Articular chondrocyte of knee joint (primary cell): ENCODE results near the gene SCAMP3. TPM values are rescaled to one million over a fixed set of nuclear protein-coding genes. Genes with fewer than 3 reads are reported as not detected.

Experiments
- total RNA-seq: library from RNA; depleted of rRNA; stranded (reverse); fragments of >200 nt; gene quantifications from 2 replicates; pipeline ENCODE4 v1.2.3, GENCODE V29; 2012

Gene SCAMP3
- total RNA-seq: 33.8 and 43.6 TPM in 2 replicates

DNA sequence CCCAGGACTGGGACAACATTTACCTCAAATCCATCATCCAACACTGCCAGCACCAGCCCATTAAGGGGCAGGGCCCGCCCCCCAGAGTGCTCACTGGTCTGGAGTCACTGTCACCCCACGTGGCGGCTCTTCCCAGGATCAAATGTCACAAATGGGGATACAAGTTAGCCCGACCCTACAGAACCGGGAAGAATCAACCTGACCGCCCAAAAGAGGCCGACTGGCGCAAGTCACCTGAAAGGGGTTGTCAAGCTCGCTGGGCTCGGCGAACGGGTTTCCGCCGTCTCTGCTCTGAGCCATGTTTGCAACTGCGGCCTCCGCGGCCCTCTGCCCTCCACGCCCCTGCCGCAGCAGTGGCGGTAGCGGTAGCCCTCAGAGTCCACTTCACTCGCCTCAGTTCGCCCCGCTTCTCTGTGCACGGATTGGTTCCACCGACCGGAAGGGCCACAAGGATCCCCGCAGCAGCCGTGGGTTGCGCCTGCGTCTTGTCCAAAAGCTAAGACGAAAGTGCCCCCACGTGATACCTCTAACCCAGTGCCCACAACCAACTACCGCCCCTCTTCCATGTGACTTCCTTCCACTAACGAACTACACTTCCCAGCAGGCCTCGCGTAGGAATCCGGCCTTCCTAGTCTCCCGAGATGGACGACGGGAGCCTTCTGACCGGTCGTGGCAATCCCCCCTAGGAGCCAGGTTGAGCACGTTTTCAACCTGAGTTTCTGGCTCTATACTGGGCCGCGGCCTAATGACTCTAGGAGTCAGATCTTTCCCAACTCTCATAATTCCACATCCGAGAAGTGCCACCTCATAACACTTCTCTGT is at the start of gene SCAMP3:
Gene SCAMP3 (minus strand): TSS at position 509 of the 822 bp plus-strand sequence. CDS start 209 bp downstream, at position 300.

DNA sequence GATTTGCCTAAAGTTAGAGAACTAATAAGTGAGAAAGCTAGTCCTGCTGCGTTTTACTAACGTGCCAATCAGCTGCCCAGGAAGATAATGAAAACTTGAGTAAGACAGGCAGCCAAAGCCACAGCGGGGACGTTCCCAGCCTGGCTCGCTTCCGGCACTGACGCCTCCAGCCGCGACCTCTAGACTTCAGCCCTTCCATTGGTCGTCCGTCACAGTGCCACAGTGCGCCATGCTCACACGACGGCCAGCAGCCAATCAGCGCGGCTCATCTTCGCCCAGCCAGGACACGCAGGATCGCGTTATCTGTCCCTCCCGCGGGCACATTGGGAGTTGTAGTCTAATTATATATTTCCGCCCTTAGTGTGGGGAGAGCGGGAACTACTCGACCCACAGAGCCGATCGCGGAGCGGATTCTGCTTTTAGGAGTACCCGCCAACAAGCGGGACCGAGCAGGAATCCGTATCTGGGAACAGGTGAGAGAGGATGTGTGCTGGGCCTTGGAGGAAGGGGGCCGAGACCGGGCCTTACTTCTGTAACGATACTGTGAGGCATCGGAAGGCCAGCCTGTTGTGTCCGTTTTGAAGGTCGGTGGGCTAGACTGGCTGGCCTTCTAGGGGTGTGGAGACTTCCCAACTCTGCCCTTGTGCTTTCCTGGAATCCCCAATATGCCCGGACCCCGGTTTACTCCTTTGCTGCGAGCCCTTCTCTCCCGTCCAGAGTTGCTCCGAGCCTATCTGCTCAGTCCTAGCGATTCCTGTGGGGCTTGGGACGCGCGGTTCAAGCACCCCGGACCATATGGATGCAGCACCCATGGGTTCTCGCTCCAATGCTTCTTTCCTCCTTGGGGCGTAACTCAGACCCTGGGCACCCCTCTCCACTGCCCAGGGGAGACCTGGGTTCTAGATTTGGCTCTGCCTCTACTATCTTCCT is 46.6 kb upstream of the SCAMP3 start, which contains the start of gene FDPS:
Gene FDPS (plus strand): TSS at position 374 of the 930 bp plus-strand sequence. CDS start 924 bp downstream, outside the sequence.

DNA sequence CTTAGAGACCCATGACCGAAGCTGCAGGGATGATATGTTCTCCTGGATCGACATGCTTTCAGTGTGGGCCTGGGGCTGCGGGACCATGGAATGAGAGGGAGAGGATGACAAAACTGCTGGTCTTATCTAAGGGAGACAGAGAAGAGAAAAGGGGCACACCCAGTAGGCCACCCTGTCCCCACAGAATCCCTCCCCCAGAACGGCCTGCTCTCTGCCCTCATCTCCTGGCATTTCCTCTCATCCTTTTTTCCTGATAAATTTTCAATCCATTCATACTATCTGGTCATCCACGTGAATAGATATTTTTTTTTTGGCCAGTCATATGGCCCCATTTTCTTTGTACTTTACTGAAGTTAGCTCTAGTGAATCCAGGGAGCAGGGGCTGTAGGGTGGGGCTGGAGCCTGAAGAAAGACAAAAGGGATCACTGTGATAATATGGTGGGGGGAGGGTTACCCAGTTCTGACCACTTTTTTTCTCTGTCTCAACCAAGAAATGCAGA is 39.2 kb upstream of the SCAMP3 start, which contains the start of gene PKLR:
Gene PKLR (minus strand): TSS at position 97 of the 500 bp plus-strand sequence. CDS start 43 bp downstream, at position 54.

DNA sequence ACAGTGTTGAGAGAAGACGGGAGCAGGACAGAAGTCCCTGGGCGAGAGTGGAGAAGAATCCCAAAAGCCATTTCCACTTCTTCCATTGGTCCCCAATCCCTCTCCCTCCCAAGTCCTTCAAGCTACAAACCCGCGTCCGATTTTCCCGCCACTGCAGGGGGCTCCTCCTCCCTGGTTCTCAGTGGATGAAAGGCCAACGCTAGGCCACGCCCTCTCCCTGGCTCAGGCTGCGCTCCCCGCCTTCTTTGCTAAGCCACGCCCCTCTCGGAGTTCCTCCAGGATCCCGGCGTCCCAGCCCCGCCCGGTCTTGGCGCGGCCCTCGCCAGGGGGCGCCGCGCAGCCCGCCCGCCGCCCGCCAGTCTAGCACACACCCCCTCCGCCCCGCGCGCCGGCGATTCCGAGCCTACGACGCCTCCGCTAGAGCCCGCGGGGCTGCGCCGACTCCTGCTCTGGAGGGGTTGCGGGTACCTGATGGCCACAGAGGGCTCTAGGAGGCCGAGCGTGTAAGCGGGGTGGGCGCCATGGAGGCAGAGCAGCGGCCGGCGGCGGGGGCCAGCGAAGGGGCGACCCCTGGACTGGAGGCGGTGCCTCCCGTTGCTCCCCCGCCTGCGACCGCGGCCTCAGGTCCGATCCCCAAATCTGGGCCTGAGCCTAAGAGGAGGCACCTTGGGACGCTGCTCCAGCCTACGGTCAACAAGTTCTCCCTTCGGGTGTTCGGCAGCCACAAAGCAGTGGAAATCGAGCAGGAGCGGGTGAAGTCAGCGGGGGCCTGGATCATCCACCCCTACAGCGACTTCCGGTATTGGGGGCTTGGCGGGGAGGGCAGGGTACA is 15.1 kb upstream of the SCAMP3 start, which contains the start of gene HCN3:
Gene HCN3 (plus strand): TSS at position 394 of the 832 bp plus-strand sequence. CDS start 128 bp downstream, at position 522.

DNA sequence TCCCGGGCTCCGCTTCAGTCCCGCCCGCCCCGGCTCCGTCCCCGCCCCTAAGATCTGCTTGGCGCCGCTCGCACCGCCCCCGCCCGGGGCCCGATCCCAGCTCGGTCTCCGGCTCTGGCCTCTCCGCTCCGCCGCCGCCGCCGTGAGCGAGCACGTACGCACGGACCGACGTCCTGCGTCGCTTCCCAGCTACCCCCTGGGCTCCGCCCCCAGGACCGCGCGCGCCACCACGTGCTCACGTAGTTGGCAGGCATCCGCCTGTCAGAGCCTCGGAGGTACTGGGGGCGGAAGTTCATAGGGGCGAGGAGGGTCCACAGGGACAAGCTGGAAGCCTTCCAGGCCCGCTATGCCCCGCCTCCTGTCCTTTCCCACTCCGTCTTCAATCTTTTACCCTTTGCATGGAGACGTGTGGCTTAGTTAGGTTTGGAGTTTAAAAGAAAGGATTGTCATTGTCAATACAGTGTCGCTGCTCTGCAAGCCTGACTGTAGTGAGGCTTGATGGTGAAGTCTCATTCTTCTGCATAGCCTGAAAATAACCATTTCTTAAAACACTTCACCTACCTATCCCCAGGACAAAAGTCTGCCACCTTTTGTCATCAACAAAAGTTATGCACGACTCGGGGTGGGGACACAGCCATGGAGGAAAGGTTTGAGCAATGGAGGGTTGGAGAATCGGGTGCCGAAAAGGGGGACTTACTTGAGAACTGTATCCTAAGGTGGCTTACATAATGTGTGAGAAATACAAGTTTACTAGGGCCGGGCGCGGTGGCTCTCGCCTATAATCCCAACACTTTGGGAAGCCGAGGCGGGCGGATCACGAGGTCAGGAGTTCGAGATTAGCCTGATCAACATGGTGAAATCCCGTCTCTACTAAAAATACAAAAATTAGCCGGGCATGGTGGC is 11.4 kb upstream of the SCAMP3 start, which contains the start of gene CLK2:
Gene CLK2 (minus strand): TSS at position 162 of the 903 bp plus-strand sequence. CDS start 2,527 bp downstream, outside the sequence.

DNA sequence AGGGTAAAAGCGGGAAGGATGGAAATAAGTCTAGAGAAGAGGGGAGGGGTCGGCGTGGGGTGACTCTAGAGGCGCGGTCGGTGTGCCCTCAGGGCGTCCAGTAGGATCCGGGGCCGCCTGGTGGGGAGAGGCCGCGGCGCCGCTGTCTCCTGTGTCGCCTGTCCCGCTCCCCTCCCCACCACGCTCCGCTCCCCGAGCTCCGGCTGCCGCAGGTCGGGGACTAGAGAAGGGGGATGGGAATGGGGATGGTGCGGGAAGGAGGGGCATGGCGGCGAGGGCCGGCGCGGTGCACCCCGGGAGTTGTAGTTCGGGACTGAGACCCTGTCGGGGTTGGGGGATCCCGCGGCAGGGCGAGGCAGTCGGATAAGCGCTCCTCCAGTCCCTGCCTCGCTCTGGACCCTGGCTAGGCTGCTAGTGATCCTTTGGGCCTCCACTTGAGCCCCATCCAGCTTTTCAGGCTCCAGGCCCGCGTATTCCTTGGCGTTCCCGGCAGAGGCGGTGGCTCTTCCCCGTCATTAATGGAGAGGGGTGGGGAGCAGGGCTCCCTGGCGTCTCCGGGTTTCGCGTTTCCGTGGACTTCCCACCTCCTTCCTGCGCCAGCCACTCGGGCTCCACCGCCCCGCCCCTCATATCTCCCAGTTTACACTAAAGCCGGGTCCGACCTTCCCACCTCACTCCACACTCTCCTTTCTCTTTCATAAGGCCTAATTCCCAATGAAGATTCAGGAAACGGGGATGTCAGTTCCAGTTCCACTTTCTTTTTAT is 6.7 kb downstream of the SCAMP3 start, which contains the start of gene ENTREP3:
Gene ENTREP3 (minus strand): TSS at position 241 of the 765 bp plus-strand sequence. CDS start 606 bp downstream, outside the sequence.

DNA sequence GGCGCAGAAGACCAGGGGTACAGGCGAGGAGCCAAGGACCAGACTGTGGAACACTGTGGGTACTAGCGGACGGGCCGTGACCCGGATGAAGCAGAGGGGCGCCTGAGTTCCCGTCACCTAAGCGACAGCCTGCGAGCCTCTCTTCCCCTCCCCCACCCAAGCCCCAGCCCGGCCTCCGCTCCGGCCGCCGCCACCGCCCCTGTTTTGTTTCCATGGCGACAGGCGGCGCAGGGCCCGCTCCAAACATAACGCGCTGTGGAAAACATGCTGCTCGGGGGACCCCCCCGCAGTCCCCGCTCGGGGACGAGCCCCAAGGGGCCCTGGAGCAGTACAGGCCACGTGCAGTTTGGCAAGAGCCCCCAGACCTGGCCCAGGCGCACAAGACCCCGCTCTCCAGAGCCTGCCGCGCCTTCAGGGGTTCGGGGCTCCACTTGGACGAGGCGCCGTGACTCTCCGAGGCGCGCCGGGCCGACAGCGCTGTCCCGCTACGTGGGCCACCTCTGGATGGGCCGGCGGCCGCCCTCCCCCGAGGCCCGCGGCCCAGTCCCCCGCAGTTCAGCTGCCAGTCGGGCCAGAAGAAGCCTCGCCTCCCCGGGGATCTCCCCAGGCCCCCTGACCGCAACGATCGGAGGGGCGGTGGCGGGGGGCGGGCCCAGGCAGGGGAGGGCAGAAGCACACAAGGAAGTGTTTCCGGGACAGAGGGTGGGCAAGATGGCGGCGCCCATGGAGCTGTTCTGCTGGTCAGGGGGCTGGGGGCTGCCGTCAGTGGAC is 53.4 kb downstream of the SCAMP3 start, which contains the start of gene MTX1:
Gene MTX1 (plus strand): TSS at position 155 of the 771 bp plus-strand sequence. CDS start 110 bp downstream, at position 265.

DNA sequence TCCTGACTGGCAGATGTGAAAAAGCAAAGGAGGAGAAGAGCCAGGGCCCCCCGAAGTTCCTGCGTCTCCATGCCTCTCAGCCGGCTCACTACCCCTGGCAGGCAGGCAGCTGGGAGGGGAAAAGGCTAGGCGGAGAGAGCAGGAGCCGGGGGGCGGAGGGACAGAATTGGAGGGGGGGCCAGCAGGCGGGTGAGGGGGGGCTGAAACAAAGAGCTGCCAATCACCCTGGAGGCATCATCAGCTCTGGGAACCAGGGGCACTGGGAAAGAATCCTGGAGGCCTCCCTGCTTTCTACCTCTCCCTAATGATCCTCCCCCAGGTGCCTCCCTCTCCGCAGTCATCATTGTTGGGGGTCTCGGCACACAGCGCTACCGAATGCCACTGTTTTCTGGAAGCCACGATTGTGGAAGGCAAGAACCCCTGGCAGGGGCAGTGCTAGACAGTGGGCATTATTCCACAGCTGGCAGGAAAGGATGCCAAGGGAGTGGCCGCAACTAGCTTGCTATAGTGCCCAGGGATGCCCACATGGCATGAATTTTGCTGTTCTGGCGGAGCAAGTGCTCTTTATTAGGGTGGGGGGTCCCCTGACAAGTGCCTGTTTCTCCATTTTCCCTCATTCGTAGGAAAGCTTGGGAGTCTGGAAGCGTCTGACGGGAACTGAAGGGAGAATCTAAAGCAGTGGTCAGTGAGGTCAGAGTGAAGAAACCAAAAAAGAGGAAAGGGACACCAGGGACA is 54.2 kb downstream of the SCAMP3 start, which contains the start of gene THBS3:
Gene THBS3 (minus strand): TSS at position 92 of the 735 bp plus-strand sequence. CDS start 21 bp downstream, at position 71.

Other genes with a start within 250 kb of the SCAMP3 start
- 0.11 TPM in 1 of 2 replicates, not detected in the other for gene DCST2, start 228.6 kb downstream of the SCAMP3 start, total RNA-seq
- not detected in 2 replicates for gene DCST1, start 228.5 kb downstream of the SCAMP3 start, total RNA-seq
- gene ADAM15, start 211.0 kb downstream of the SCAMP3 start, total RNA-seq: 82.4 and 87.7 TPM in 2 replicates
- gene EFNA4, start 198.6 kb downstream of the SCAMP3 start, total RNA-seq: 3.0 and 3.7 TPM in 2 replicates
- 0.65 and 1.6 TPM in 2 replicates for gene EFNA3, start 183.5 kb downstream of the SCAMP3 start, total RNA-seq
- 1.9 and 5.2 TPM in 2 replicates for gene EFNA1, start 134.5 kb downstream of the SCAMP3 start, total RNA-seq
- 37.9 and 46.4 TPM in 2 replicates for gene SLC50A1, start 126.5 kb downstream of the SCAMP3 start, total RNA-seq
- 19.2 and 39.6 TPM in 2 replicates for gene DPM3, start 121.8 kb downstream of the SCAMP3 start, total RNA-seq
- 96.1 and 111 TPM in 2 replicates for gene KRTCAP2, start 89.1 kb downstream of the SCAMP3 start, total RNA-seq
- 2.0 and 3.5 TPM in 2 replicates for gene TRIM46, start 88.5 kb downstream of the SCAMP3 start, total RNA-seq
- 47.7 and 72.1 TPM in 2 replicates for gene THBS3, start 54.5 kb downstream of the SCAMP3 start, total RNA-seq
- gene MTX1, start 53.7 kb downstream of the SCAMP3 start, total RNA-seq: 33.8 and 37.4 TPM in 2 replicates
- 4.2 and 6.4 TPM in 2 replicates for gene ENTREP3, start 6.9 kb downstream of the SCAMP3 start, total RNA-seq
- gene CLK2, start 11.1 kb upstream of the SCAMP3 start, total RNA-seq: 26.0 and 27.6 TPM in 2 replicates
- 0.78 and 1.1 TPM in 2 replicates for gene HCN3, start 15.1 kb upstream of the SCAMP3 start, total RNA-seq
- 0.13 TPM in 1 of 2 replicates, not detected in the other for gene PKLR, start 39.1 kb upstream of the SCAMP3 start, total RNA-seq
- gene FDPS, start 46.5 kb upstream of the SCAMP3 start, total RNA-seq: 93.6 and 110 TPM in 2 replicates
- gene RUSC1, start 58.5 kb upstream of the SCAMP3 start, total RNA-seq: 14.9 and 15.2 TPM in 2 replicates